Large intestine (tissue), 3 donors: ENCODE data around the gene DPEP2. TPM values are rescaled to one million over a fixed set of nuclear protein-coding genes. Genes with fewer than 3 reads are reported as not detected.
"Not testable (repeated sequence)": the region's sequence is repeated elsewhere in the genome, so short reads cannot be mapped to it uniquely, and the experiment has no call there.

Experiments
- DNase-seq, 2 donors: peaks; one replicate each; pipeline versions ENCODE4 v3.0.0 to v3.0.0-alpha.2; 2013
- H3K27ac ChIP-seq: one replicate; pipeline ENCODE4 v1.5.1; 2013; ENCODE audit warnings: low read length
- H3K27me3 ChIP-seq: 2 replicates; pipeline ENCODE4 v1.6.1; 2013; ENCODE audit warnings: low read length; ENCODE audit not compliant: control insufficient read depth, insufficient read depth
- H3K36me3 ChIP-seq: 2 replicates; pipeline ENCODE4 v1.6.1; 2013; ENCODE audit warnings: low read length; ENCODE audit not compliant: control insufficient read depth, insufficient read depth
- H3K4me1 ChIP-seq: one replicate; pipeline ENCODE4 v1.6.1; 2013; ENCODE audit warnings: low read length; ENCODE audit not compliant: control insufficient read depth, insufficient read depth
- H3K4me3 ChIP-seq: one replicate; pipeline ENCODE4 v1.5.1; 2013; ENCODE audit warnings: low read length
- H3K9me3 ChIP-seq: one replicate; pipeline ENCODE4 v1.6.1; 2013; ENCODE audit warnings: mild to moderate bottlenecking, low read depth, low read length, moderate library complexity; ENCODE audit not compliant: control insufficient read depth
- WGBS: methylation state at CpG from one replicate; pipeline ENCODE4 v1.1.5; 2013; ENCODE audit warnings: low lambda C conversion rate; ENCODE audit not compliant: insufficient coverage; 5-methylcytosine and 5-hydroxymethylcytosine counted together
- polyA plus RNA-seq: library from polyadenylated mRNA; unstranded; fragments of 120-200 nt; gene quantifications from one replicate; pipeline ENCODE4 v1.2.1, GENCODE V29; 2013

Gene DPEP2
- polyA plus RNA-seq, 1 donor = 1.6 TPM

- no peak for DNase-seq
- no peak overlapping the region for H3K27ac ChIP-seq
- no peak overlapping the region for H3K4me3 ChIP-seq
- peaks cover 3% of the 10 kb centered on the region for H3K9me3 ChIP-seq
- H3K36me3 ChIP-seq = no peaks in the 10 kb centered on the region
- H3K4me1 ChIP-seq = no peaks in the 10 kb centered on the region
- H3K27me3 ChIP-seq = peaks cover 21% of the 10 kb centered on the region
- WGBS = no CpG with 5 or more reads among the region's 5 CpGs
These were observed 22.3 kb downstream of the DPEP2 start for GRCh38 chr16:67977005-67977404.

GRCh38 chr16:67976205-67976604 is 23.1 kb downstream of the DPEP2 start:
- H3K9me3 ChIP-seq = peaks cover 3% of the 10 kb centered on the region
- peaks cover 19% of the 10 kb centered on the region for H3K27me3 ChIP-seq
- H3K4me3 ChIP-seq = no peak overlapping the region
- H3K4me1 ChIP-seq = no peaks in the 10 kb centered on the region
- H3K36me3 ChIP-seq = no peaks in the 10 kb centered on the region
- WGBS = no CpG with 5 or more reads among the region's 2 CpGs
- no peak for DNase-seq
- no peak overlapping the region for H3K27ac ChIP-seq

GRCh38 chr16:67975321-67976105 is 23.8 kb downstream of the DPEP2 start:
- Histone ChIP-seq H3K27me3 (peaks cover 16% of the 10 kb centered on the region), H3K4me1 (no peaks in the 10 kb centered on the region), H3K4me3 (no peak overlapping the region), H3K9me3 (peaks cover 3% of the 10 kb centered on the region), H3K36me3 (no peaks in the 10 kb centered on the region), H3K27ac (no peak overlapping the region)
- no CpG with 5 or more reads among the region's 14 CpGs for WGBS
- DNase-seq = no peak

GRCh38 chr16:67972285-67972684 is 27.0 kb downstream of the DPEP2 start:
- not testable (repeated sequence) for H3K27ac ChIP-seq, H3K9me3 ChIP-seq, H3K4me1 ChIP-seq, DNase-seq, H3K27me3 ChIP-seq, H3K36me3 ChIP-seq, H3K4me3 ChIP-seq
- WGBS = 60% methylated on average over 1 of the region's 7 CpGs

- 90% methylated on average over 2 of the region's 9 CpGs for WGBS
- no peak for DNase-seq
- Histone ChIP-seq H3K9me3 (no peaks in the 10 kb centered on the region), H3K4me1 (peaks cover 6% of the 10 kb centered on the region), H3K36me3 (peaks cover 2% of the 10 kb centered on the region), H3K4me3 (no peak overlapping the region), H3K27ac (no peak overlapping the region), H3K27me3 (peaks cover 3% of the 10 kb centered on the region)
These were observed 28.2 kb downstream of the DPEP2 start for GRCh38 chr16:67971111-67971510.

GRCh38 chr16:67969254-67970039 is 29.8 kb downstream of the DPEP2 start:
- H3K9me3 ChIP-seq = no peaks in the 10 kb centered on the region
- 0% methylated on average over 3 of the region's 40 CpGs for WGBS
- H3K27me3 ChIP-seq = no peaks in the 10 kb centered on the region
- peaks cover 2% of the 10 kb centered on the region for H3K36me3 ChIP-seq
- H3K27ac ChIP-seq = peak overlapping the region; percentile 37
- H3K4me3 ChIP-seq = peak overlapping the region; percentile 78
- peak in 1 of 2 donors; percentile 55 for DNase-seq
- H3K4me1 ChIP-seq = peaks cover 6% of the 10 kb centered on the region

- Histone ChIP-seq H3K4me3 (peak within 1 kb of the TSS; percentile 78), H3K27ac (peak within 1 kb of the TSS; percentile 37), H3K36me3 (peaks cover 2% of the 10 kb centered on the region), H3K4me1 (peaks cover 6% of the 10 kb centered on the region), H3K9me3 (no peaks in the 10 kb centered on the region), H3K27me3 (no peaks in the 10 kb centered on the region)
- WGBS = no CpG with 5 or more reads among the region's 78 CpGs
- peak; percentile 78 to 83 for DNase-seq
These were observed 30.7 kb downstream of the DPEP2 start, which contains the start of gene SLC12A4 for GRCh38 chr16:67968400-67969253. Gene SLC12A4 (minus strand): TSS chr16:67968637. CDS start chr16:67968553, 84 bp downstream.

- Histone ChIP-seq H3K27me3 (no peaks in the 10 kb centered on the region), H3K36me3 (peaks cover 3% of the 10 kb centered on the region), H3K4me3 (peak overlapping the region; percentile 78), H3K9me3 (no peaks in the 10 kb centered on the region), H3K4me1 (peaks cover 9% of the 10 kb centered on the region), H3K27ac (no peak overlapping the region)
- DNase-seq = no peak
- no CpG with 5 or more reads among the region's 45 CpGs for WGBS
These were observed 31.3 kb downstream of the DPEP2 start for GRCh38 chr16:67967958-67968399.

GRCh38 chr16:67967183-67967957 is 31.9 kb downstream of the DPEP2 start:
- Histone ChIP-seq H3K4me3 (peak overlapping the region; percentile 78), H3K4me1 (peaks cover 9% of the 10 kb centered on the region), H3K9me3 (no peaks in the 10 kb centered on the region), H3K27ac (no peak overlapping the region), H3K36me3 (peaks cover 6% of the 10 kb centered on the region), H3K27me3 (no peaks in the 10 kb centered on the region)
- 53% methylated on average over 3 of the region's 18 CpGs for WGBS
- no peak for DNase-seq
